HepG2 (cell line): ENCODE results near the gene FAM169A. TPM values are rescaled to one million over a fixed set of nuclear protein-coding genes. Genes with fewer than 3 reads are reported as not detected.

Experiments used
- AHDC1 ChIP-seq: sonication (generic); formaldehyde crosslinking; IDR thresholded peaks from 2 replicates; pipeline ENCODE4 v1.5.1; 2020; ENCODE audit warnings: mild to moderate bottlenecking, missing genetic modification reagents, borderline replicate concordance
- ARID4A ChIP-seq: sonication (generic); formaldehyde crosslinking; IDR thresholded peaks from 2 replicates; pipeline ENCODE4 v1.5.0; 2020; ENCODE audit warnings: mild to moderate bottlenecking, missing genetic modification reagents, borderline replicate concordance
- BCL6 ChIP-seq: IDR thresholded peaks from 2 replicates; pipeline ENCODE4 v1.6.1; 2016; ENCODE audit warnings: missing genetic modification reagents, missing compliant biosample characterization
- HNF1B ChIP-seq: sonication (generic); formaldehyde crosslinking; IDR thresholded peaks from 2 replicates; pipeline ENCODE4 v1.5.1; 2020; ENCODE audit warnings: mild to moderate bottlenecking, moderate library complexity, missing genetic modification reagents
- HNF4G ChIP-seq, 2 experiments: sonication (generic) in 1 of 2; formaldehyde crosslinking in 1 of 2; IDR thresholded peaks; 2 replicates each; pipeline versions ENCODE4 v1.4.0 to v1.6.1; 2011 to 2020; ENCODE audit warnings: borderline replicate concordance in 2 of 2, low read depth in 2 of 2, mild to moderate bottlenecking in 2 of 2, low read length in 1 of 2, missing genetic modification reagents in 1 of 2, moderate library complexity in 1 of 2
- IRX3 ChIP-seq: sonication (generic); formaldehyde crosslinking; IDR thresholded peaks from 2 replicates; pipeline ENCODE4 v1.8.1; 2023; ENCODE audit warnings: mild to moderate bottlenecking, low read depth, missing genetic modification reagents, borderline replicate concordance
- MYNN ChIP-seq: sonication (generic); formaldehyde crosslinking; IDR thresholded peaks from 2 replicates; pipeline ENCODE4 v1.4.0; 2020; ENCODE audit warnings: mild to moderate bottlenecking, low read depth, missing genetic modification reagents
- NR2F6 ChIP-seq, 2 experiments: IDR thresholded peaks; 2 replicates each; pipeline ENCODE4 v1.6.1; 2016; ENCODE audit warnings: antibody characterized with exemption in 1 of 2, mild to moderate bottlenecking in 1 of 2
- RARA ChIP-seq: IDR thresholded peaks from 2 replicates; pipeline ENCODE4 v1.6.1; 2016; ENCODE audit warnings: missing genetic modification reagents, missing compliant biosample characterization
- SKI ChIP-seq: fragments of 450-650 bp; IDR thresholded peaks from one replicate; pipeline ENCODE4 v1.6.1; 2018; ENCODE audit warnings: mild to moderate bottlenecking; ENCODE audit not compliant: partially characterized antibody
- ZBTB21 ChIP-seq: sonication (generic); formaldehyde crosslinking; IDR thresholded peaks from 2 replicates; pipeline ENCODE4 v1.4.0; 2020; ENCODE audit warnings: missing genetic modification reagents
- ZBTB8A ChIP-seq: sonication (generic); formaldehyde crosslinking; IDR thresholded peaks from 2 replicates; pipeline ENCODE4 v1.4.0; 2020; ENCODE audit warnings: mild to moderate bottlenecking, low read depth, missing genetic modification reagents, borderline replicate concordance
- ZNF530 ChIP-seq: sonication (generic); formaldehyde crosslinking; IDR thresholded peaks from 2 replicates; pipeline ENCODE4 v1.5.0; 2020; ENCODE audit warnings: low read depth, mild to moderate bottlenecking, missing genetic modification reagents
- ZNF562 ChIP-seq: sonication (generic); formaldehyde crosslinking; IDR thresholded peaks from 2 replicates; pipeline ENCODE4 v1.8.0; 2022; ENCODE audit warnings: missing genetic modification reagents, borderline replicate concordance
- ZNF749 ChIP-seq: sonication (generic); formaldehyde crosslinking; IDR thresholded peaks from 2 replicates; pipeline ENCODE4 v1.8.0; 2022; ENCODE audit warnings: mild to moderate bottlenecking, missing genetic modification reagents, moderate library complexity, borderline replicate concordance
- polyA plus RNA-seq, 8 experiments: library from polyadenylated mRNA; depleted of rRNA in 3 of 8; stranded (reverse) in 7 of 8; unstranded in 1 of 8; fragments of >200 nt; fragmentation: Illumina TruSeq in 4 of 8; extraction: Trizol in 4 of 8; gene quantifications; 2 replicates each; pipeline versions ENCODE4 v1.2.1 to v1.2.3, GENCODE V29; 2011 to 2016; ENCODE audit warnings: low read depth in 4 of 8, missing spikeins in 1 of 8, mixed read lengths in 1 of 8; ENCODE audit not compliant: insufficient read depth in 1 of 8
- total RNA-seq, 5 experiments: library from RNA; depleted of rRNA; stranded (reverse); fragments of >200 nt; fragmentation: Illumina TruSeq; extraction: Trizol; gene quantifications; 2 replicates each; pipeline ENCODE4 v1.2.3, GENCODE V29; 2016; ENCODE audit warnings: low read depth in 1 of 5

Gene FAM169A
- total and polyA plus RNA-seq, 2 of the 13 experiments (the other 11 are each of a cell fraction or from before 2014, with no cell fraction given) = 21.1 to 110 TPM

- TF ChIP-seq AHDC1 (CRISPR knock-in tag) (peak; percentile 54; the same call in 1 of the 2 replicates), ARID4A (CRISPR knock-in tag) (peak; percentile 45; the same call in 1 of the 2 replicates), ZNF749 (no peak), RARA (peak; percentile 52), ZNF530 (no peak), SKI (no peak), IRX3 (CRISPR knock-in tag) (no peak), ZNF562 (no peak), BCL6 (CRISPR knock-in tag) (0 out of 2 replicates have a peak, but pooled peaks have one; percentile 45), NR2F6 (IDR thresholded peaks at IDR 0.05) (peak; percentile 75), NR2F6 (CRISPR knock-in tag; IDR thresholded peaks at IDR 0.05) (peak; percentile 82), HNF1B (0 out of 2 replicates have a peak, but pooled peaks have one; percentile 40), ZBTB8A (CRISPR knock-in tag) (no peak), ZBTB21 (CRISPR knock-in tag) (no peak), MYNN (CRISPR knock-in tag) (no peak), HNF4G (IDR thresholded peaks at IDR 0.05; ENCODE audit: borderline replicate concordance, low read depth, low read length) (peak; percentile 69), HNF4G (CRISPR knock-in tag; IDR thresholded peaks at IDR 0.05; ENCODE audit: borderline replicate concordance, low read depth) (no peak)
These were observed 32.5 kb downstream of the FAM169A start (continued) for GRCh38 chr5:74833537-74834266.
